ENCODE results near the gene TMEM235.

Gene TMEM235

GRCh38 chr17:78272914-78273258 lies 41.5 kb downstream of the TMEM235 start:
- DNase-seq: no peak

- no peak for DNase-seq
Measured at GRCh38 chr17:78273813-78274212, 42.4 kb downstream of the TMEM235 start.

GRCh38 chr17:78275355-78275754 lies 43.9 kb downstream of the TMEM235 start:
- no peak for DNase-seq

GRCh38 chr17:78276098-78276887 lies 44.9 kb downstream of the TMEM235 start:
- no peak for DNase-seq

GRCh38 chr17:78278139-78278741 lies 46.8 kb downstream of the TMEM235 start:
- no peak for DNase-seq

GRCh38 chr17:78279360-78279990 lies 48.0 kb downstream of the TMEM235 start:
- DNase-seq: no peak

GRCh38 chr17:78281249-78281845 lies 49.9 kb downstream of the TMEM235 start:
- no peak for DNase-seq

- no peak for DNase-seq
Measured at GRCh38 chr17:78284146-78284545, 52.7 kb downstream of the TMEM235 start.

GRCh38 chr17:78289004-78289403 lies 57.6 kb downstream of the TMEM235 start:
- DNase-seq: no peak

GRCh38 chr17:78289802-78290363 lies 58.5 kb downstream of the TMEM235 start:
- DNase-seq: peak; percentile 89
